SU-DHL-6 (cell line): ENCODE data around the gene NATD1.

Experiments used
- H2AFZ ChIP-seq: fragments of 200-600 bp; sonication (generic); 2 replicates; pipeline ENCODE4 v1.6.1; 2014; ENCODE audit warnings: low read depth, mild to moderate bottlenecking, moderate library complexity, mixed read lengths, antibody characterized with exemption, low read length; ENCODE audit not compliant: severe bottlenecking
- H3F3A ChIP-seq: fragments of 200-600 bp; shearing (Covaris generic); 2 replicates; pipeline ENCODE4 v1.6.0; 2016; ENCODE audit warnings: antibody characterized with exemption, mild to moderate bottlenecking; ENCODE audit not compliant: insufficient read depth
- H3K27ac ChIP-seq: fragments of 200-600 bp; sonication (generic); 2 replicates; pipeline ENCODE4 v1.5.1; 2016; ENCODE audit warnings: low read depth, mild to moderate bottlenecking, low read length, moderate library complexity, mixed read lengths
- H3K27me3 ChIP-seq: fragments of 200-600 bp; sonication (generic), shearing (Covaris generic); 2 replicates; pipeline ENCODE4 v1.6.0; 2014; ENCODE audit warnings: mild to moderate bottlenecking, low read length
- H3K36me3 ChIP-seq: fragments of 200-600 bp; sonication (generic); 2 replicates; pipeline ENCODE4 v1.6.1; 2014; ENCODE audit warnings: mild to moderate bottlenecking, low read length, mixed read lengths
- H3K4me2 ChIP-seq: fragments of 300-600, 200-600 bp; shearing (Covaris generic), sonication (generic); 2 replicates; pipeline ENCODE4 v1.6.0; 2014; ENCODE audit warnings: low read length, low read depth, mild to moderate bottlenecking; ENCODE audit not compliant: poor library complexity, severe bottlenecking
- H3K4me3 ChIP-seq: fragments of 200-600 bp; sonication (generic); 2 replicates; pipeline ENCODE4 v1.5.1; 2014; ENCODE audit warnings: antibody characterized with exemption, low read length, mild to moderate bottlenecking, mixed read lengths; ENCODE audit not compliant: insufficient read depth, poor library complexity, severe bottlenecking
- H3K79me2 ChIP-seq: fragments of 200-600 bp; sonication (generic); 2 replicates; pipeline ENCODE4 v1.6.1; 2014; ENCODE audit warnings: mild to moderate bottlenecking, low read length, moderate library complexity; ENCODE audit not compliant: insufficient read depth
- H3K9ac ChIP-seq: fragments of 200-600 bp; sonication (generic); 2 replicates; pipeline ENCODE4 v1.7.0; 2014; ENCODE audit warnings: mild to moderate bottlenecking, low read length
- H3K9me2 ChIP-seq: fragments of 200-600 bp; sonication (generic); replicated peaks from 2 replicates; pipeline ENCODE4 v1.6.1; 2014; ENCODE audit warnings: low read length; ENCODE audit not compliant: insufficient read depth
- H3K9me3 ChIP-seq: fragments of 200-600 bp; sonication (generic); 2 replicates; pipeline ENCODE4 v1.6.1; 2014; ENCODE audit warnings: low read length, mixed read lengths; ENCODE audit not compliant: insufficient read depth
- H4K20me1 ChIP-seq: fragments of 200-600 bp; sonication (generic); 2 replicates; pipeline ENCODE4 v1.6.1; 2014; ENCODE audit warnings: low read depth, mild to moderate bottlenecking, antibody characterized with exemption, low read length, moderate library complexity, mixed read lengths
- CTCF ChIP-seq: fragments of 200-600 bp; sonication (generic); IDR thresholded peaks from one replicate; pipeline ENCODE4 v1.5.1; 2017; ENCODE audit warnings: antibody characterized with exemption, mild to moderate bottlenecking, low read length, moderate library complexity; ENCODE audit not compliant: insufficient read depth, poor library complexity, severe bottlenecking
- EZH2phosphoT487 ChIP-seq: fragments of 200-600 bp; sonication (generic), shearing (Covaris generic); conservative IDR thresholded peaks from 2 replicates; pipeline ENCODE4 v1.6.1; 2018; ENCODE audit warnings: mild to moderate bottlenecking, antibody characterized with exemption, low read length, moderate library complexity, mixed read lengths

The NATD1 gene

GRCh38 chr17:21208352-21208751 is 44.9 kb downstream of the NATD1 start:
- Histone ChIP-seq H3K27ac (no peak overlapping the region), H3K36me3 (no peaks in the 10 kb centered on the region), H4K20me1 (peaks cover 21% of the 10 kb centered on the region), H3K9me2 (no peaks in the 10 kb centered on the region), H3K4me3 (no peak overlapping the region), H3K79me2 (peaks cover 96% of the 10 kb centered on the region), H3K27me3 (no peaks in the 10 kb centered on the region), H3K9ac (no peak overlapping the region), H3K9me3 (no peaks in the 10 kb centered on the region), H3K4me2 (no peak overlapping the region), H2AFZ (no peak overlapping the region), H3F3A (no peaks in the 10 kb centered on the region)
- no peak for TF ChIP-seq EZH2phosphoT487
- no peak for TF ChIP-seq CTCF

- TF ChIP-seq CTCF (no peak), EZH2phosphoT487 (no peak)
- no peaks in the 10 kb centered on the region for H3K9me2 ChIP-seq
- no peaks in the 10 kb centered on the region for H3K36me3 ChIP-seq
- no peak overlapping the region for H3K4me3 ChIP-seq
- H4K20me1 ChIP-seq = peaks cover 7% of the 10 kb centered on the region; the same call in 1 of the 2 replicates
- no peaks in the 10 kb centered on the region for H3K9me3 ChIP-seq
- H3K79me2 ChIP-seq = peaks cover 96% of the 10 kb centered on the region
- H2AFZ ChIP-seq = no peak overlapping the region
- H3K4me2 ChIP-seq = no peak overlapping the region
- H3K27ac ChIP-seq = no peak overlapping the region
- no peak overlapping the region for H3K9ac ChIP-seq
- no peaks in the 10 kb centered on the region for H3F3A ChIP-seq
- H3K27me3 ChIP-seq = no peaks in the 10 kb centered on the region
Observed at GRCh38 chr17:21204935-21205334, 48.3 kb downstream of the NATD1 start.

GRCh38 chr17:21202512-21202911 is 50.7 kb downstream of the NATD1 start:
- Histone ChIP-seq H3K36me3 (no peaks in the 10 kb centered on the region), H3K79me2 (peaks cover 81% of the 10 kb centered on the region), H3K9me2 (no peaks in the 10 kb centered on the region), H2AFZ (no peak overlapping the region), H3K4me2 (no peak overlapping the region), H3F3A (no peaks in the 10 kb centered on the region), H3K27me3 (no peaks in the 10 kb centered on the region), H3K4me3 (no peak overlapping the region), H4K20me1 (peaks cover 7% of the 10 kb centered on the region; the same call in 1 of the 2 replicates), H3K9me3 (no peaks in the 10 kb centered on the region), H3K9ac (no peak overlapping the region), H3K27ac (no peak overlapping the region)
- no peak for TF ChIP-seq CTCF
- TF ChIP-seq EZH2phosphoT487 = no peak

- Histone ChIP-seq H3K4me2 (no peak overlapping the region), H3K79me2 (peaks cover 75% of the 10 kb centered on the region)
Observed at GRCh38 chr17:21201874-21202273, 51.3 kb downstream of the NATD1 start.

More at GRCh38 chr17:21201874-21202273, 51.3 kb downstream of the NATD1 start:
- Histone ChIP-seq H3K27ac (no peak overlapping the region), H3K36me3 (no peaks in the 10 kb centered on the region), H2AFZ (no peak overlapping the region), H3K9ac (no peak overlapping the region), H3K27me3 (no peaks in the 10 kb centered on the region), H3K9me2 (no peaks in the 10 kb centered on the region), H3K9me3 (no peaks in the 10 kb centered on the region), H4K20me1 (peaks cover 7% of the 10 kb centered on the region; the same call in 1 of the 2 replicates), H3K4me3 (no peak overlapping the region), H3F3A (no peaks in the 10 kb centered on the region)
- TF ChIP-seq EZH2phosphoT487 (no peak), CTCF (no peak)
